HepG2 (cell line): Measurements from ENCODE around the gene TUBB4B. TPM values are rescaled to one million over a fixed set of nuclear protein-coding genes. Genes with fewer than 3 reads are reported as not detected.

Source experiments
- HNRNPL ChIP-seq: fragments of 200-400 bp; formaldehyde crosslinking; IDR thresholded peaks from 2 replicates; pipeline ENCODE4 v1.6.1; 2017; ENCODE audit warnings: mild to moderate bottlenecking, low read depth, low read length
- MTA1 ChIP-seq: sonication (generic); formaldehyde crosslinking; IDR thresholded peaks from 2 replicates; pipeline ENCODE4 v1.4.0; 2020; ENCODE audit warnings: missing genetic modification reagents, mild to moderate bottlenecking, borderline replicate concordance
- TAF1 ChIP-seq: sonication (generic); formaldehyde crosslinking; IDR thresholded peaks from 2 replicates; pipeline ENCODE4 v1.4.0; 2020; ENCODE audit warnings: missing genetic modification reagents
- ZNF24 ChIP-seq: fragments of 450-650 bp; IDR thresholded peaks from 2 replicates; pipeline ENCODE4 v1.6.1; 2017; ENCODE audit warnings: antibody characterized with exemption, mild to moderate bottlenecking
- ZNF761 ChIP-seq: sonication (generic); formaldehyde crosslinking; conservative IDR thresholded peaks from 2 replicates; pipeline ENCODE4 v1.4.0; 2020; ENCODE audit warnings: mild to moderate bottlenecking, missing genetic modification reagents
- ZNF782 ChIP-seq: sonication (generic); formaldehyde crosslinking; IDR thresholded peaks from 2 replicates; pipeline ENCODE4 v1.4.0; 2020; ENCODE audit warnings: missing genetic modification reagents, mild to moderate bottlenecking, borderline replicate concordance
- ZNF788 ChIP-seq: sonication (generic); formaldehyde crosslinking; IDR thresholded peaks from 2 replicates; pipeline ENCODE4 v1.5.0; 2020; ENCODE audit warnings: mild to moderate bottlenecking, missing genetic modification reagents, borderline replicate concordance
- polyA plus RNA-seq, 8 experiments: library from polyadenylated mRNA; depleted of rRNA in 3 of 8; stranded (reverse) in 7 of 8; unstranded in 1 of 8; fragments of >200 nt; fragmentation: Illumina TruSeq in 4 of 8; extraction: Trizol in 4 of 8; gene quantifications; 2 replicates each; pipeline versions ENCODE4 v1.2.1 to v1.2.3, GENCODE V29; 2011 to 2016; ENCODE audit warnings: low read depth in 4 of 8, missing spikeins in 1 of 8, mixed read lengths in 1 of 8; ENCODE audit not compliant: insufficient read depth in 1 of 8
- total RNA-seq, 5 experiments: library from RNA; depleted of rRNA; stranded (reverse); fragments of >200 nt; fragmentation: Illumina TruSeq; extraction: Trizol; gene quantifications; 2 replicates each; pipeline ENCODE4 v1.2.3, GENCODE V29; 2016; ENCODE audit warnings: low read depth in 1 of 5
- TF ChIP-seq, protein P1 (sequence below): sonication (generic); formaldehyde crosslinking; IDR thresholded peaks from 2 replicates; pipeline ENCODE4 v1.4.0; 2020; ENCODE audit warnings: mild to moderate bottlenecking, missing genetic modification reagents
- TF ChIP-seq, protein P2 (sequence below): IDR thresholded peaks from 2 replicates; pipeline ENCODE4 v1.6.1; 2016; ENCODE audit warnings: missing genetic modification reagents, missing compliant biosample characterization
- TF ChIP-seq, protein P3 (sequence below), 2 experiments: IDR thresholded peaks; 2 replicates each; pipeline ENCODE4 v1.6.1; 2011 to 2012; ENCODE audit warnings: low read length in 2 of 2, borderline replicate concordance in 1 of 2, low read depth in 1 of 2, mild to moderate bottlenecking in 1 of 2, moderate library complexity in 1 of 2

The TUBB4B gene
- total and polyA plus RNA-seq, 2 of the 13 experiments (the other 11 are each of a cell fraction or from before 2014, with no cell fraction given): 182 to 412 TPM

DNA sequence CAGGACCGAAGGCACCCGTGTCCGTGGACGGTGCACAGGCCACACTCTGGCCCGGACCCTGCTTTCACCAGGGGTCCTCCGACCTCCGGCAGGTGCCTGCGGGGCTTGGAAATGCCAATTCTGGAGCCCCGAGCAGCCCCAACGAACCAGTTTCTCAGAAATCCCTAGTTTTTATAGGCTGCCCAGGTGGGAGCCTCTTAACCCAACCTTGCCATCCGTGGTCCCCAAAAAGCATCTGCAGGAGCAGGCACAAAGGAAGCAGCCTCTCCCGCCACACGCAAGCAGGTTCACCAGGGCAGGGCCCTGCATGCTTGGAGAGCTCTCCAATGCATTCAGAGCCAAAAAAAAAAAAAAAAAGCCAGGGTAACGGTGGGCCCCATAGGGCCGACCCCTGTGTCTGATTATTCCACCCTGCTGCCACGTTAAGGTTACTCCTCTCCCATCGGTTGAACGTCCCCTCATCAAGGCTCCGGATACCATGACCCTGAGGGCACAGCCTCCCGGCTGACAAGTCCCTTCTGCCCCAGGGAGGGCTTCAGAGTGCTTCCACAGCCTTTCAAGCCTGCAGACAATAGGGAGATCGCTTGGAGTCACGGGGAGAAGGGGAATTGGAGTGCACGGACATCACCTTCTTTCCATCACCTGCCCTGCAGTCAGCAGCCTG lies 39.8 kb upstream of the TUBB4B start (continued):
- TF ChIP-seq HNRNPL (0 out of 2 replicates have a peak, but pooled peaks have one; percentile 0), ZNF761 (0 out of 2 replicates have a peak, but pooled peaks have one; percentile 26), ZNF782 (CRISPR knock-in tag) (0 out of 2 replicates have a peak, but pooled peaks have one; percentile 67), ZNF788 (CRISPR knock-in tag) (0 out of 2 replicates have a peak, but pooled peaks have one; percentile 6), MTA1 (CRISPR knock-in tag) (peak; percentile 9; the same call in 1 of the 2 replicates), ZNF24 (no peak), TAF1 (CRISPR knock-in tag) (no peak)
- TF ChIP-seq, protein P1, sequence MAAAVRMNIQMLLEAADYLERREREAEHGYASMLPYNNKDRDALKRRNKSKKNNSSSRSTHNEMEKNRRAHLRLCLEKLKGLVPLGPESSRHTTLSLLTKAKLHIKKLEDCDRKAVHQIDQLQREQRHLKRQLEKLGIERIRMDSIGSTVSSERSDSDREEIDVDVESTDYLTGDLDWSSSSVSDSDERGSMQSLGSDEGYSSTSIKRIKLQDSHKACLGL (CRISPR knock-in tag): 0 out of 2 replicates have a peak, but pooled peaks have one; percentile 8
- TF ChIP-seq, protein P2, sequence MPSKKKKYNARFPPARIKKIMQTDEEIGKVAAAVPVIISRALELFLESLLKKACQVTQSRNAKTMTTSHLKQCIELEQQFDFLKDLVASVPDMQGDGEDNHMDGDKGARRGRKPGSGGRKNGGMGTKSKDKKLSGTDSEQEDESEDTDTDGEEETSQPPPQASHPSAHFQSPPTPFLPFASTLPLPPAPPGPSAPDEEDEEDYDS: no peak
- TF ChIP-seq, protein P3, sequence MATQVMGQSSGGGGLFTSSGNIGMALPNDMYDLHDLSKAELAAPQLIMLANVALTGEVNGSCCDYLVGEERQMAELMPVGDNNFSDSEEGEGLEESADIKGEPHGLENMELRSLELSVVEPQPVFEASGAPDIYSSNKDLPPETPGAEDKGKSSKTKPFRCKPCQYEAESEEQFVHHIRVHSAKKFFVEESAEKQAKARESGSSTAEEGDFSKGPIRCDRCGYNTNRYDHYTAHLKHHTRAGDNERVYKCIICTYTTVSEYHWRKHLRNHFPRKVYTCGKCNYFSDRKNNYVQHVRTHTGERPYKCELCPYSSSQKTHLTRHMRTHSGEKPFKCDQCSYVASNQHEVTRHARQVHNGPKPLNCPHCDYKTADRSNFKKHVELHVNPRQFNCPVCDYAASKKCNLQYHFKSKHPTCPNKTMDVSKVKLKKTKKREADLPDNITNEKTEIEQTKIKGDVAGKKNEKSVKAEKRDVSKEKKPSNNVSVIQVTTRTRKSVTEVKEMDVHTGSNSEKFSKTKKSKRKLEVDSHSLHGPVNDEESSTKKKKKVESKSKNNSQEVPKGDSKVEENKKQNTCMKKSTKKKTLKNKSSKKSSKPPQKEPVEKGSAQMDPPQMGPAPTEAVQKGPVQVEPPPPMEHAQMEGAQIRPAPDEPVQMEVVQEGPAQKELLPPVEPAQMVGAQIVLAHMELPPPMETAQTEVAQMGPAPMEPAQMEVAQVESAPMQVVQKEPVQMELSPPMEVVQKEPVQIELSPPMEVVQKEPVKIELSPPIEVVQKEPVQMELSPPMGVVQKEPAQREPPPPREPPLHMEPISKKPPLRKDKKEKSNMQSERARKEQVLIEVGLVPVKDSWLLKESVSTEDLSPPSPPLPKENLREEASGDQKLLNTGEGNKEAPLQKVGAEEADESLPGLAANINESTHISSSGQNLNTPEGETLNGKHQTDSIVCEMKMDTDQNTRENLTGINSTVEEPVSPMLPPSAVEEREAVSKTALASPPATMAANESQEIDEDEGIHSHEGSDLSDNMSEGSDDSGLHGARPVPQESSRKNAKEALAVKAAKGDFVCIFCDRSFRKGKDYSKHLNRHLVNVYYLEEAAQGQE (IDR thresholded peaks at IDR 0.05; ENCODE audit: borderline replicate concordance in 1 of 2, low read depth in 1 of 2, low read length in 2 of 2): no peak
